GM12892 (cell line): Measurements from ENCODE around the gene KAT8.

Source experiments
- POLR2A ChIP-seq: IDR thresholded peaks from 2 replicates; pipeline ENCODE4 v1.6.1; 2011; ENCODE audit warnings: low read depth, low read length, control low read depth
- POLR2AphosphoS5 ChIP-seq: IDR thresholded peaks from 2 replicates; pipeline ENCODE4 v1.6.1; 2011; ENCODE audit warnings: low read depth, low read length, control low read depth
- TAF1 ChIP-seq: IDR thresholded peaks from 2 replicates; pipeline ENCODE4 v1.6.1; 2011; ENCODE audit warnings: low read depth, mild to moderate bottlenecking, control low read depth, low read length, borderline replicate concordance

GRCh38 chr16:31073142-31073969 is 44.1 kb upstream of the KAT8 start:
- TF ChIP-seq POLR2A, result peak; percentile 50
- 0 out of 2 replicates have a peak, but pooled peaks have one; percentile 6 for TF ChIP-seq POLR2AphosphoS5
- peak; percentile 91; the same call in 1 of the 2 replicates for TF ChIP-seq TAF1
